ENCODE data around the gene PSD2. TPM values are rescaled to one million over a fixed set of nuclear protein-coding genes. Genes with fewer than 3 reads are reported as not detected.
"Not testable (repeated sequence)": the region's sequence is repeated elsewhere in the genome, so short reads cannot be mapped to it uniquely, and the experiment has no call there.

The PSD2 gene
- total RNA-seq, 1 donor from 2014 or later, result 0.62 TPM

- peaks cover 35% of the 10 kb centered on the region for H3K27me3 Mint-ChIP-seq (ENCODE audit: unreplicated experiment)
- peak; percentile 0 for TF ChIP-seq CTCF (IDR thresholded peaks at IDR 0.05)
- H3K9me3 Mint-ChIP-seq (ENCODE audit: unreplicated experiment), result no peaks in the 10 kb centered on the region
- no peak for DNase-seq (ENCODE audit: extremely low spot score, unreplicated experiment)
- H3K4me1 Mint-ChIP-seq (ENCODE audit: unreplicated experiment), result no peaks in the 10 kb centered on the region
- H3K36me3 Mint-ChIP-seq (ENCODE audit: unreplicated experiment), result no peaks in the 10 kb centered on the region
- no peak overlapping the region for H3K27ac Mint-ChIP-seq (ENCODE audit: unreplicated experiment)
- peak overlapping the region; percentile 51 for H3K4me3 Mint-ChIP-seq (ENCODE audit: unreplicated experiment)
Observed at GRCh38 chr5:139788294-139788910, 7.2 kb upstream of the PSD2 start.

GRCh38 chr5:139789116-139789844 lies 6.3 kb upstream of the PSD2 start:
- Mint-ChIP-seq H3K27ac (ENCODE audit: unreplicated experiment) (no peak overlapping the region), H3K9me3 (ENCODE audit: unreplicated experiment) (no peaks in the 10 kb centered on the region), H3K27me3 (ENCODE audit: unreplicated experiment) (peaks cover 37% of the 10 kb centered on the region), H3K4me3 (ENCODE audit: unreplicated experiment) (peak overlapping the region; percentile 44), H3K36me3 (ENCODE audit: unreplicated experiment) (no peaks in the 10 kb centered on the region), H3K4me1 (ENCODE audit: unreplicated experiment) (no peaks in the 10 kb centered on the region)
- TF ChIP-seq CTCF (IDR thresholded peaks at IDR 0.05), result no peak
- no peak for DNase-seq (ENCODE audit: extremely low spot score, unreplicated experiment)

GRCh38 chr5:139789845-139790189 lies 5.8 kb upstream of the PSD2 start:
- Mint-ChIP-seq H3K27me3 (ENCODE audit: unreplicated experiment) (peaks cover 38% of the 10 kb centered on the region), H3K9me3 (ENCODE audit: unreplicated experiment) (no peaks in the 10 kb centered on the region), H3K4me1 (ENCODE audit: unreplicated experiment) (no peaks in the 10 kb centered on the region), H3K27ac (ENCODE audit: unreplicated experiment) (no peak overlapping the region), H3K36me3 (ENCODE audit: unreplicated experiment) (no peaks in the 10 kb centered on the region), H3K4me3 (ENCODE audit: unreplicated experiment) (no peak overlapping the region)
- TF ChIP-seq CTCF (IDR thresholded peaks at IDR 0.05), result no peak
- DNase-seq (ENCODE audit: extremely low spot score, unreplicated experiment), result no peak

GRCh38 chr5:139792218-139792617 lies 3.4 kb upstream of the PSD2 start:
- no peak for TF ChIP-seq CTCF (IDR thresholded peaks at IDR 0.05)
- DNase-seq (ENCODE audit: extremely low spot score, unreplicated experiment), result no peak
- H3K9me3 Mint-ChIP-seq (ENCODE audit: unreplicated experiment), result no peaks in the 10 kb centered on the region
- H3K4me3 Mint-ChIP-seq (ENCODE audit: unreplicated experiment), result no peak overlapping the region
- no peaks in the 10 kb centered on the region for H3K36me3 Mint-ChIP-seq (ENCODE audit: unreplicated experiment)
- H3K27me3 Mint-ChIP-seq (ENCODE audit: unreplicated experiment), result peaks cover 46% of the 10 kb centered on the region
- H3K4me1 Mint-ChIP-seq (ENCODE audit: unreplicated experiment), result peaks cover 2% of the 10 kb centered on the region
- H3K27ac Mint-ChIP-seq (ENCODE audit: unreplicated experiment), result no peak overlapping the region

- peaks cover 50% of the 10 kb centered on the region for H3K27me3 Mint-ChIP-seq (ENCODE audit: unreplicated experiment)
- not testable (repeated sequence) for H3K27ac Mint-ChIP-seq (ENCODE audit: unreplicated experiment)
Observed at GRCh38 chr5:139792655-139793054, 3.0 kb upstream of the PSD2 start.

More at GRCh38 chr5:139792655-139793054, 3.0 kb upstream of the PSD2 start:
- not testable (repeated sequence) for DNase-seq (ENCODE audit: extremely low spot score, unreplicated experiment); H3K4me3 Mint-ChIP-seq (ENCODE audit: unreplicated experiment); H3K36me3 Mint-ChIP-seq (ENCODE audit: unreplicated experiment); H3K9me3 Mint-ChIP-seq (ENCODE audit: unreplicated experiment); H3K4me1 Mint-ChIP-seq (ENCODE audit: unreplicated experiment)
